HG02973 (cell line): ENCODE results near the gene SLC11A1.

Source experiments
- ATAC-seq: cut with Tn5 transposase; IDR thresholded peaks from one replicate; pipeline ENCODE4 v1.9.1; 2021; ENCODE audit warnings: moderate library complexity; ENCODE audit not compliant: unreplicated experiment

SLC11A1 gene

GRCh38 chr2:218404351-218405085 lies 22.4 kb downstream of the SLC11A1 start:
- no peak for ATAC-seq

DNA sequence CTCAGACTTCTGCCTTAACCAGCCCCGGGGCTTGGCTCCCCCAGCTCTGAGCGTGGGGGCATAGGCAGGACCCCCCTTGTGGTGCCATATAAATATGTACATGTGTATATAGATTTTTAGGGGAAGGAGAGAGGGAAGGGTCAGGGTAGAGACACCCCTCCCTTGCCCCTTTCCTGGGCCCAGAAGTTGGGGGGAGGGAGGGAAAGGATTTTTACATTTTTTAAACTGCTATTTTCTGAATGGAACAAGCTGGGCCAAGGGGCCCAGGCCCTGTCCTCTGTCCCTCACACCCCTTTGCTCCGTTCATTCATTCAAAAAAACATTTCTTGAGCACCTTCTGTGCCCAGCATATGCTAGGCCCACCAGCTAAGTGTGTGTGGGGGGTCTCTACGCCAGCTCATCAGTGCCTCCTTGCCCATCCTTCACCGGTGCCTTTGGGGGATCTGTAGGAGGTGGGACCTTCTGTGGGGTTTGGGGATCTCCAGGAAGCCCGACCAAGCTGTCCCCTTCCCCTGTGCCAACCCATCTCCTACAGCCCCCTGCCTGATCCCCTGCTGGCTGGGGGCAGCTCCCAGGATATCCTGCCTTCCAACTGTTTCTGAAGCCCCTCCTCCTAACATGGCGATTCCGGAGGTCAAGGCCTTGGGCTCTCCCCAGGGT lies 23.1 kb downstream of the SLC11A1 start:
- no peak for ATAC-seq

DNA sequence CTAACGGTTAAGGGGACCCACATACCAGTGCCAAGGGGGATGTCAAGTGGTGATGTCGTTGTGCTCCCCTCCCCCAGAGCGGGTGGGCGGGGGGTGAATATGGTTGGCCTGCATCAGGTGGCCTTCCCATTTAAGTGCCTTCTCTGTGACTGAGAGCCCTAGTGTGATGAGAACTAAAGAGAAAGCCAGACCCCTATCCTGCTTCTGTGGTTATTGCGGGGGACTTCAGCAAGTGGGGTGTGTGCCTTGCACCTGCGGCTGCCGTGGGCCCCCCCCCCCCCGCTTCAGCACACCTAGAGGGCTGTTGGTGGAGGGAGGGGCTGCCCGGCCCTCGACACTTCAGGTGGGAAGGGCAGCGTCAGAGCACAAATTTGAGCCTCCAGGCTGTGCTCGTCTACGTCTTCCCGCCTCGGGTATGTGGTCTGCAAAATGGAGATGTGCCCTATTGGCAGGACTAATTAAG lies 23.7 kb downstream of the SLC11A1 start:
- no peak for ATAC-seq

DNA sequence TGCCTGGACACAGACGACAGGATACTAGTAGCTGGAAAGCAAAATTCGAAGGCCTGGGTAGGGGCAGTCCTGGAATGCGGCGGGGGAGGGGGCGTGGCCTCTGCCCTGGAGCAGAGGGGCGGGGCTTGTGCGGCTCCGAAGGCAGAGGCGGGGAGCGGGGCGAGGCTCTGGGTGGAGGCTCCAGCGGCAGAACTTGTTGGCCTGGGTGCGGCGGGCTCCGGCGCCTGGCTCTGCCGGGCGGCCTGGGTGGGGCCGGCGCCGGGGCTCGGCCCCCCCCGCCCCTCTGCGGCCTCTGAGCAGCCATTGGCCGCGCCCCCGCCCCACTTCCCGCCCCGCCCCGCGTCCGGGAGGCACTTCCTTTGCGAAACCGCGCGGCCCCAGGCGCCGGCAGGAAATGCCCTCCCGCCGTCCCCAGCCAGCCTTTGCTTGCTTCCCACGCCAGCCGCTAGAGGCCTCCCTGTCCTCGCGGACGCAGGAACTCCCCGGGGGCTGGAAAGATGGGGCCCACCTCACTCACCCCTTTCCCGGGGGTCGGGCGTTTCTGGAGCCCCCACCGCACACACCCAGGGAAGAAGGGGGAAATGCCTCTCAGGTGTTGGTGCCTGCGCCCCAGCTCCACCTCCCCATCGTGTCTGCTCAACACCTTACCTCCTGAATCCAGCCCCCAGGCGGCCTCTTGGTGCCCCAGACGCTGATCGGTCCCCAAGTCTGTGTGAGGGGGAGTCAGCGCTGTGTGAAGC lies 24.3 kb downstream of the SLC11A1 start:
- ATAC-seq, result peak; percentile 67

GRCh38 chr2:218406949-218407618 lies 25.0 kb downstream of the SLC11A1 start:
- ATAC-seq, result no peak

DNA sequence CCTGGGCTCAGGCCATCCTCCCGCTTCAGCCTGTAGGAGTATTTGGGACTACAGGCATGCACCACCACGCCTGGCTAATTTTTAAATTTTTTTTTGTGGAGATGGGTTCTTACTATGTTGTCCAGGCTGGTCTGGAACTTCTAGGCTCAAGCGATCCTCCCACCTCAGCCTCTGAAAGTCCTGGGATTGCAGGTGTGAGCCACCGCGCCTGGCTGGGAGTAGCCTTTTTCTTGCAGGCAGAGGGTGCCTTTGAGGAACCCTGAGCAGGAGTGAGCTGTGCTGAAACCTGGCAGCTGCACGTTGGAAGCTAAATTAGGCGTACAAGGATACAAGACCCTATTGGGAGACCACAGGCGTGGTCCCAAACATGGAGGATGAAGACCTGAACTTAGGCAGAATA lies 25.6 kb downstream of the SLC11A1 start:
- no peak for ATAC-seq

GRCh38 chr2:218418321-218418716 lies 36.2 kb downstream of the SLC11A1 start:
- ATAC-seq, result no peak

GRCh38 chr2:218418717-218419458 lies 36.8 kb downstream of the SLC11A1 start, which contains the start of gene VIL1:
Gene VIL1, plus strand, starts transcription at chr2:218419123. Its CDS starts 4,656 bp downstream, at chr2:218423779.
- no peak for ATAC-seq

GRCh38 chr2:218419630-218420216 lies 37.6 kb downstream of the SLC11A1 start:
- ATAC-seq, result no peak

DNA sequence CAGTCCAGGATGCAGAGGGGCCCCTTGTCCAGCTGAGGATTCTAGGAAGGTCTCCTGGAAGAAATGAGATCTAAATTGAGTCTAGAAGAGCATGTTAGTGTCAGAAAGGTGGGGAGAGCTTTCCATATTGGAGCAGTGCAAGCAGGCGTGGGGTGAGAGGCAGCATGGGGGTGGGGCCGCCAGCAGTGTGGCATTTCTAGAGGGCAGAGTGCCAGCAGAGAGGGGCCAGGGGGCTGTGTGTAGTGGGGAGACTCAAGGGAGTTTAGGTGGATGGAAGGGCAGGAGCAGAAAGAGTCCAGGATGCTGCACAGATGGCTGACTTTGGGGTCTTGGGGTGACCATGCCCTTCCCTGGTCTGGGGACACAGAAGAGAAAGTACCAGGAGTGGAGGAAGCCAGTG lies 39.0 kb downstream of the SLC11A1 start:
- no peak for ATAC-seq

DNA sequence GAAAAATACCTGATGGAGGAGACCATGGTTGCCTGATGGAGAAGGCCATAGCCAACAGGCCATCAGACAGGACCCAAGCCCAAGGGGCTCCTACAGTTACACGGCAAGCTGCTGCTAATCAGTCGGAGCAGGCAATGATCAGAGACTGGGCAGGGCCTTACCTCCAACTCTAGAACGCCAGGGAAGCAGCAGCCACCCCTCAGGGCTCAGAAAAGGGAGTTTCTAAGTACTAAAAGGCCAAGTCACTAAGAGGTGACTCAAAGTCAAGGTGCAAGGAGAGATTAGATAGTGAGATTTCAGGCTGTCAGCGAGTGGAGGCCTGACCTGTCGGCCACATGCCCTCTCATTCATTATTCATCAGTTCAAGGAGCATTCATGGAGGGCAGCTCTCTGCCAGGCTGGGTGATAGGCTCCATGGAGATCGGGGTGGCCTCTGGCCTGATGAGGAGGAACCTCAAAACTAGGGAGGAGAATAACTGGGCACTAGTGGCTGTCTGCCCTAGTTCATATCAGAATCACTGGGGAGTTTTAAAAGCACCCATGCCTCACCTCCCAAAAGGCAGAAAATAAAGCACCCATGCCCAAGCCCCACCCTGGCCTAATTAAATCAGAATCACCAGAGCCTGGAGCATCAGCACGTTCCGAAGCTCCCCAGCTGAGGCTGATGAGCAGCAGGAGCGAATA lies 40.5 kb downstream of the SLC11A1 start:
- no peak for ATAC-seq

DNA sequence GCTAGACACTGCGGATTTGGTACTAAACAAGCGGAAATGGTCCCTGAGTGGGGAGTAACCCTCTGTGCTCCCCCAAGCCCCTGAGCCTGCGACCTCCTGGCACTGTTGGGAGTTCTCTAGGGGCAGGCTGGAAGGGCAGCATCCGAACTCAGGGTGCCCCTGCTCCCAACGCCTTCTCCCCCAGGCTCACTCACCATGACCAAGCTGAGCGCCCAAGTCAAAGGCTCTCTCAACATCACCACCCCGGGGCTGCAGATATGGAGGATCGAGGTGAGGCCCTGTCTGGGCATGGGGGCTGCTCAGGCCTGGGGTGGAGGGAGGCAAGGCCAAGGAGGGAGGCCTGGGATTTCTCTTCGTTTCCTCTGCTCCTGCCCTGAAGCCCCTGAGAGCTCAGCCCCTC lies 41.5 kb downstream of the SLC11A1 start:
- no peak for ATAC-seq

GRCh38 chr2:218425531-218425930 lies 43.5 kb downstream of the SLC11A1 start:
- no peak for ATAC-seq

DNA sequence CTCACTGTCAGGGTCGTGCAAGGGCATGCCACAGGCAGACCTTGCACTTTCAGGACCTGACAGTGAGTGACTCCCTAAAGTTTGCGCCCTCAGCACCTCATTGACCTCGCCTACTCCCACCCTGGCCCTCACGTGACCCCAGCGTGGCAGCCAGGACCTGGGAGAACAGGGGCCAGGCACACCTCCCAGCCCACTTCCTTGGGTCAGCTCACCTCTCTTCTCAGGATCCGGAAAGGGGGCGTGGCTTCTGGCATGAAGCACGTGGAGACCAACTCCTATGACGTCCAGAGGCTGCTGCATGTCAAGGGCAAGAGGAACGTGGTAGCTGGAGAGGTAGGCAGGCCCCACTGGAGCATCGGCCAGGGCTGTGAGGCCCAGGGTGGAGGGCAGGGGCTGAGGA lies 45.7 kb downstream of the SLC11A1 start:
- ATAC-seq, result no peak

DNA sequence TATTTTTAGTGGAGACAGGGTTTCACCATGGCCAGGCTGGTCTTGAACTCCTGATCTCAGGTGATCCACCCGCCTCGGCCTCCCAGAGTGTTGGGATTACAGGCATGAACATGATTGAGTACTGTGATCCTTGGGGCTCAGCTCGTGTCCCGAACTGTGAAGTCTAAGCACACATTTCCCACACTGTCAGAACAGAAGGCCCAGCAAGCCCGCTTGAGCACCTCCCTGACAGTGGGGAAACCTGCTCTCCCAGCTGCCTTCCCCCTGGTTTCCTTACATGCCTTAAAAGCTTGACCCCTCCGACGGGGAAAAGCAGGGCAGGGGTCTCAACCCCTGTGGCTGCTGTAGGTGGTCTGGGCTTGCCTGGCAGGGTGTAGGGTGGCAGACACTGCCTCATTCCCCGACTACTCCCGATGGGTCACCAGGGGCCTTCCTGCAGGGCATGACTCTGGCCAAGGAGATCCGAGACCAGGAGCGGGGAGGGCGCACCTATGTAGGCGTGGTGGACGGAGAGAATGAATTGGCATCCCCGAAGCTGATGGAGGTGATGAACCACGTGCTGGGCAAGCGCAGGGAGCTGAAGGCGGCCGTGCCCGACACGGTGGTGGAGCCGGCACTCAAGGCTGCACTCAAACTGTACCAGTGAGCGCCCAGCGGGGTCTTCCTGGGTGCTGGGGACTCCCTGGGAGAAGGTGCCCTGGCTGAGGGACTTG lies 46.9 kb downstream of the SLC11A1 start:
- ATAC-seq, result no peak

DNA sequence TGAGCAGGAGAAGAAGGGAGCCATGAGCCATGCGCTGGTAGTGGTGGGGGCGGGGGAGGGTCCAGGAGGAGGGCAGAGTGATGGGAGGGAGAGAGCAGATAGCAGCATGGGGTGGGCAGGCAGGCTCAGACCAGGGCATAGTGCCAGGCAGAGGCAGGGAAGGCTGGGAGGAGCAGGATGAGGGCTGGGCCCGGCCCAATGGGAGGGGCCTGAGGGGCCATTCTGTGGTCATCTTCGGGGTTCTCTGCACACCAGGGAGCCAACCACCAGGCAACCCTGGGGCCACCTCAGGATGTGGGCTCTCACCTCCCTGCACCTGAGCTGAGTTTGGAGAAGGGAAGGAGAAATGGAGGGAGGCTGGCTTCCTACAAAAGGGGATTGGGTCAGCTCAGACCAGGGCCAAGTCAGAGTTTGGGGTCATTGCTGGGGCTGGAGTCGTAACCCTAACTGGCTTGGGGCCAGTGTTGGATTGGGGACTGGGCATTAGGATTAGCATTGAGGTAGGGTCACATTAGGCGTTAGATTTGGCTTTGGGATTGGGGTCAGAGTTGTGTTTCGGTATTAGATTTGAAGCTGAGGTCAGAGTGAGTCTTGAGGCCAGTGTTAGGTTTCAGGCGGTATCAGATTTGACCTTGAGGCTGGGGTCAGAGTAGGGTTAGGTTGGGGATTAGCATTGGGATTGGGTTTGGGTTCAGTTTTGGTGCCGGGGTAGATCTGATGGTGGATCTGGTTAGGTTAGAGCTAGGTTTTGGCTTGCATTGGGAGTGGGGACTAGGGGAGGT lies 48.0 kb downstream of the SLC11A1 start:
- ATAC-seq, result no peak

GRCh38 chr2:218430721-218431120 lies 48.6 kb downstream of the SLC11A1 start:
- no peak for ATAC-seq

DNA sequence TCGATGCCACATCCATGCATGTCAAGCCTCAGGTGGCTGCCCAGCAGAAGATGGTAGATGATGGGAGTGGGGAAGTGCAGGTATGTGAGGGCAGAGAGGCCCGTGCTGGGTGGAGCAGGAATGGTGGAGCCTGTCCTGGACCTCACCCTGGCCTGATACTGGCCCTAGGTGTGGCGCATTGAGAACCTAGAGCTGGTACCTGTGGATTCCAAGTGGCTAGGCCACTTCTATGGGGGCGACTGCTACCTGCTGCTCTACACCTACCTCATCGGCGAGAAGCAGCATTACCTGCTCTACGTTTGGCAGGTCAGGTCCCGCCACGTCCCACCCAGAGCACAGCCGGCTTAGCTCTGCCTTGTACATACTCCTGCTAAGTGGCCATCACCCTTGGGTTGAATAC lies 49.8 kb downstream of the SLC11A1 start:
- ATAC-seq, result no peak
